HG03196 (cell line): Measurements from ENCODE around the gene TNS3.

Experiments used
- ATAC-seq: cut with Tn5 transposase; IDR thresholded peaks from one replicate; pipeline ENCODE4 v1.9.1; 2021; ENCODE audit not compliant: unreplicated experiment

Gene TNS3

GRCh38 chr7:47376991-47377616, 204.8 kb downstream of the TNS3 start:
- ATAC-seq = no peak

GRCh38 chr7:47375121-47375938, 206.6 kb downstream of the TNS3 start:
- ATAC-seq = no peak

DNA sequence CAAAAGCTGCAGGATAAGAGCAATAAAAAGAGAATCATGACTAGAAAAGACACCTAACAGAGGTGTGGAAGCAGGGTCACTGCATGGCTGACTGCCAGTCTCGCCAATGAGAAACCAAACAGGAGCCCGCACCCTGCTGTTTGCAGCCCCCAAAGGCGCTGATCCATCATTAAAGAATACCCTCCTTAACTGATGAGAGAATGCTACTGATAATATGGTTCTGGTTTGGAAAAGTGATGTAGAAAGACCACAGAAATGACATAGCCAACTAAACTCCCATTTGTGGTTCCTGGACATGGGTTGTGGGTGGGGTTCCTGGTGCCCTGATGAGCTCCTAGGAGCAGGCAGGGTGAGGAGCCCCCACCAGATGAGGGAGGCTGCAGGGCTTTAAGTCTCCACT, 207.4 kb downstream of the TNS3 start:
- ATAC-seq = no peak

- ATAC-seq = no peak
These were observed 207.9 kb downstream of the TNS3 start for GRCh38 chr7:47373871-47374451.

DNA sequence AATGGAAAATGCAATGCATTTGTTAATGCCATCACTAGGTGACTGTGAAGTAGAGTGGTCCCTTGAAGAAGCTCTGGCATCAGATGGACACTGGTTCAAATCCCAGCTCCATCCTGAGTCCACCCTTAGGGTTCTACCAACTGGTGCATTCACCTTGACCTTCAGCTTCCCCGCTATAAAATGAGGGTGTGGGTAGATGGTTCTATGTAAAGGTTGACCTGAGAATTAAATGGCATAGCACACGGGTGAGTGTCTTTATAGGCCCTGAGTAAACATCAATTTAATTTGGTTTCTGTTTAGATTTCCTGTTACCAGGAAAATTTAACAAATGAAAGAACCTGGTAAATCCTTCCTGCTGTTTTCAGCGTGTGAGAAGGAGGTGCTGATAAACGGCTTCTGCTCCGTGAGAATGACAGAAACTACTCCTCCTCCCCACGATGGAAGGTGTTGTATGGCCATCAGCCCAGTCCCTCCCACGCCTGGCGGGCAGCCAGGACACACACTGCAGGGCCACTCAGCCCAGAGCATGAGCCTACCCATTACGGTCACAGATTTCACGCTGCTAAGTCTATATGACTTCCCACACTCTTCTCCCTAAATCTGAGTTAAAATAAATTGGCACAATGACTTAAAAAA, 210.1 kb downstream of the TNS3 start:
- no peak for ATAC-seq

GRCh38 chr7:47371317-47371716, 210.6 kb downstream of the TNS3 start:
- no peak for ATAC-seq

DNA sequence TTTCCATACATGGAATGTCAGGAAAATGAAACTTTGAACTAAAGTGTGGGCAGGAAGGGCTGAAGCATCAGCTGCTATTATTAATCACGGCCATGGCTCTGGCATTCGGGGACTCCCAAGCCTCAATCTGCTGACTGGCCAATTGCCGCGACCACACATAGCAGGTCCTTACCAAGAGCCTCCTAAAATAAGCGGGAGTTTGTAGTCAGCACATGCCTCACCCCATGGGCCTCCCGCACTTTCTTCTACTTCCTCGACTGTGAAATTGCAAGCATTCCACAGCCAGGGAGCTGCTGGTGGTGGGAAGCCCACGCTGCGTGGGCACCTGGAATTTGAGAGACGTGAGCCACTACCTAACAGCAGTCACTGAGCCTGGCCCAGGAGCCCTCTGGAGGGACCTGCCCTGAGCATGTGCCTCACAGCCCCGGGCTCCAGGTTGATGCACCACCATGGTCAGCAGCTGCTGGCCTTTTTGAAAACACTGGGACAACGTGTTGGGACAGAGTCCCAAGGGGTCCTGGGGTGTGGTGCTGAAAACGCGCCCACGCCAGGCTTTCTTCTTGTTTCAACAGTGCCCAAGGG, 211.4 kb downstream of the TNS3 start:
- ATAC-seq = no peak

GRCh38 chr7:47369736-47370135, 212.2 kb downstream of the TNS3 start:
- ATAC-seq = no peak

GRCh38 chr7:47368190-47368812, 213.6 kb downstream of the TNS3 start:
- ATAC-seq = no peak

DNA sequence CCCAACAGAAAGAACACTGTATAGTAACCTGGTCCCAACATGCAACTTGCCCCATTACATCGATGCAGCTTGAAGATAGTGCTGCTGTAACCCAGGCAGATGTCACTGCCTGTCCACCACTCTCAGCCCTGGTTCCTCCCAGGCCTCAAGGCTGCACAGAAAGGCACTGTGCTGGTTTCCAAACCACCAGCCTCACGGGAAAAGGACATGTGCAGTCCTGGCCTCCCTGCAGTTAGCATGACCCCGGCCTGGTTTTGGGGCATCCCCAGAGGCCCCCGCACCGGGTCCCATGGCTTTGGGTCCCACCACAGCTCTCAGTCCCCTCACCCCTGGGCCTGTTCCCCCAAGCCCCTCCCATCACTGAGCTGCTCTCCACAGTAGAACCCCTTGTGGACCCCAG, 214.5 kb downstream of the TNS3 start:
- ATAC-seq = no peak

GRCh38 chr7:47366960-47367359, 215.0 kb downstream of the TNS3 start:
- no peak for ATAC-seq

GRCh38 chr7:47366211-47366610, 215.7 kb downstream of the TNS3 start:
- no peak for ATAC-seq

GRCh38 chr7:47362984-47363383, 218.9 kb downstream of the TNS3 start:
- ATAC-seq = no peak

DNA sequence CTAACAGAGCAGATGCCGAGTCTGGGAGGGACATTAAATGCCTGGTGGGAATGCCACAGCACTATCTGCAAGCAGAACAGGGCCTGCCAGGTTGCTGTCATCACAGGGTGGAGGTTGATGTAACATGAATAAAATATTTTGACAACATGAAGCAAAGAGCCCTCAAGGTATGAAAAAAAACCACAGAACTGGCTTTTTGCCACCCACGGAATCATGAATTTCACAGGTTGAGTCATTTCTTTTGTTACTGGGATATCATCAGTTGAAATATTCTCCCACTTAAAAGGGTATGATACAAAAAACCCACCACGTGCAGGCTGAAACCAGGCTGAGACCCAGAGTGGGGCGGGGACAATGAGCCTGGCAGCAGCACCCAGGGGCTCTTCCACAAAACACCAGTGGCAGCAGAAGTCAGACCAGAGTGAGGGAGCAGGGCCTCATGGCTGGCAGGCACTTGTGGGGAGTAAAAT, 220.1 kb downstream of the TNS3 start:
- no peak for ATAC-seq

DNA sequence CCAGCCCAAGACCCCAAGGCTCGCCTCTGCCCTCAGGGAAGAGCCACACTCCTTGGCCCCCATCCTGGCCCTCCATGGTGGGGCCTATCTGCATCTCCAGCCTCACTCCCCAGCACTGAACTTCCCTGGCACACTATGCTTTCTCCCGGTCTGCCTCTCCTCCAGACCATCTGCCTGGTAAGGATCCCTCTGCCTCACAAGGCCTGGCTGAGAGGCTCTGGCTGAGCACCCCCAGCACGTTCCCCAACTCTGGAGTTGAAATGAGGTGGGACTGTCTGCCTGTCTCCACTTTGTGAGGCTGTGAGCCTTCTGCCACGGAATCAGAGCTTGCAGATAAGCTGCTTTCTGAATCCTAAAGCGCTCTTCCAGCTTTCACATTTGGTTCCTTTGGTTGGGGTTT, 220.7 kb downstream of the TNS3 start:
- no peak for ATAC-seq

DNA sequence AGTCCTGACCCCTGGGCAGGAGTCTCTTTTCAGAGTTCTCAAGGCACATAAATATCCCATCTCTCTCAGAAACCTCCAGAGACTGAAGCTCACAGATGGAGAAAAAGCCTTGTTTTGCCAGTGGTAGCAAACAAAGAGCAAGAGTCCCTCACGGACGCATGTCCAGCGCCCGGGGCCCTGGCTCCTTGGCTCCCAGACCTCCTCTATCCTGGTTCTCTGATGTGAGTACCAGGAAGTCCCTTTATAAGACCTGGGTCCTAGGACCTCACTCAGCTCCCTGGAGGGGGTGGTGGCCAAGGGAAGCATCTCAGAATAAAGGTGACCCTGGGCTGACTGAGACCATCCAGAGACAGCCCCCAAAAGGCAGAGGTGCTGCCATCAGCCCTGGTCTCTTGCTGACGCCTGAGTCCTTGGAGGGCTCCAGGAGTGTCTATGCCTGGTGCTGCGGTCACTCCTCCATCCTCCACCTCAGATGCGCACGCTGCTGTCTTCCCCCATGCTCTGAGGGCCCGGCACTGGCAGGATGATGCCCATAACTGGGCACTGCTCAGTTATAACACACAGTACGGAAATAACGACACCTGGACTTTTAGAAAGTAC, 221.5 kb downstream of the TNS3 start:
- ATAC-seq = no peak

DNA sequence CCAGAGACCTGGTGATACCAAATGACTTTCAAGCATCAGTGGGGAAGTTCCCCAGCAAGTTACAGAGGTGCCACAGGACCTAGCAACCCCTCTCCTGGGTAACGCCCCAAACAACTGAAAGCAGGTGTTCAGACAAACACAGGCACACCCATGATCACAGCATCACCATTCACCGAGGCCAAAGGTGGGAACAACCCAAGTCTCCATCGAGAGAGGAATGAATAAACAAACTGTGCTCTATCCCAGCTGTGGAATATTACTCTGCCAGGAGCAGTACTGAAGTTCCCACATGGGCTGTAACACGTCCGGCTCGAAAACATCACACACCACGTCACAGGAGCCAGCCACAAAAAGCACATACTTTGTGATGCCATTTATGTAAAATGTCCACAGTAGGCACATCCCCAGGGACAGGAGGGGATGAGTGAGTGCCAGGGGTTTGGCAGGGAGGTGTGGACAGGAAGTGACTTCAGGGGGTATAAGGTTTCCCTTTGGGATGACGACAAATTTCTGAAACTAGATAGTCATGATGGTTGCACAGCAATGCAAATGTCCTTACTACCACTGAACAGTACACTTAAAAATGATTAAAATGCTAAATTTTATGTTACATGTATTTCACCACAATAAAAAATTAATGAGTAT, 222.8 kb downstream of the TNS3 start:
- ATAC-seq = no peak

DNA sequence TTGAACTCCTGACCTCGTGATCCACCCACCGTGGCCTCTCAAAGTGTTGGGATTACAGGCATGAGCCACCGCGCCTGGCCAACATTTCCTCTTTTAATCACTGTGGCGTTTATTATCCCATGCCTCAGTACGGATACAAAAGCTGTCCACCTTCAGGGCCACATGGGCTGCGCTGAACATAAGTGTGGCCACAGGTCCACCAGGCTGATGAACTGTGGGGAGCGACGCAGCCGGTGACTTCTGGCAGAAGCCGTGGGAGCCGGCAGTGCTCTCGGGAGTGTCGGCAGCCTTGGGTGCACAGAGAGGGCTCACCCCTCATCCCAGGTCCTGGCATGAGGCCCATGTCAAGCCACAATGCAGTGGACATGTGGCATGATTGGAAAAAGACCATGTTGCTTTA, 223.6 kb downstream of the TNS3 start:
- no peak for ATAC-seq

DNA sequence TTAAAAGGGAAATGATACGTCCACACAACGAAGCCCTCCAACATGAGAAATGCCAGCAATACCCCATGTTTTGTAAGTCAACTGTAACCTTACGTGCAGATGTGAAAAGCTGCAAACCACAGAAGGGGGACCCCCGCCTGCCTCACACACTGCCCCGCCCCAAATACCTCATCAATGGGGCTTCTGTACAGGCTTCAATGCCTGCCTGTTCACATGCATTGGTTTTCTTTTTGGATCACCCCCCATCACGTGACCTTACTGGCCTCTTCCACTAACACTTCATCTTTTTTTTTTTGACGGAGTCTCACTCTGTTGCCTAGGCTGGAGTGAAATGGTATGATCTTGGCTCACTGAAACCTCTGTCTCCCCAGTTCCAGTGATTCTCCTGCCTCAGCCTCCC, 224.0 kb downstream of the TNS3 start:
- no peak for ATAC-seq

GRCh38 chr7:47357361-47357760, 224.6 kb downstream of the TNS3 start:
- ATAC-seq = no peak
